Right atrium auricular region (tissue), 2 donors: Measurements from ENCODE around the gene FAM186B. TPM values are rescaled to one million over a fixed set of nuclear protein-coding genes. Genes with fewer than 3 reads are reported as not detected.

Source experiments
- DNase-seq: peaks from one replicate; pipeline ENCODE4 v3.0.0-alpha.2; 2019; ENCODE audit warnings: low spot score
- H3K27ac ChIP-seq, 2 donors: fragments of 200-600 bp; sonication (generic); 1 replicate in 1 of 2; 2 replicates in 1 of 2; pipeline ENCODE4 v1.5.1; 2016 to 2019
- H3K27me3 ChIP-seq, 2 donors: fragments of 200-600 bp; sonication (generic); one replicate each; pipeline versions ENCODE4 v1.5.1 to v1.6.0; 2017 to 2019
- H3K36me3 ChIP-seq: fragments of 200-600 bp; sonication (generic); one replicate; pipeline ENCODE4 v1.5.1; 2016
- H3K4me1 ChIP-seq, 2 donors: fragments of 200-600 bp; sonication (generic); one replicate each; pipeline versions ENCODE4 v1.5.1 to v1.6.0; 2017 to 2019
- H3K4me3 ChIP-seq, 2 donors: fragments of 200-600 bp; sonication (generic); 1 replicate in 1 of 2; 2 replicates in 1 of 2; pipeline ENCODE4 v1.5.1; 2017 to 2019; ENCODE audit warnings: mild to moderate bottlenecking in 1 of 2, moderate library complexity in 1 of 2
- H3K9me3 ChIP-seq, 2 donors: fragments of 200-600 bp; sonication (generic); one replicate each; pipeline ENCODE4 v1.5.1; 2019
- CTCF ChIP-seq, 2 donors: fragments of 200-600 bp; sonication (generic); IDR thresholded peaks; one replicate each; pipeline ENCODE4 v1.5.1; 2019; ENCODE audit warnings: antibody characterized with exemption in 2 of 2
- total RNA-seq, 2 donors: library from RNA; depleted of rRNA; stranded (reverse); fragments of >200 nt; gene quantifications; one replicate each; pipeline ENCODE4 v1.1.0, GENCODE V29; 2016

FAM186B gene
- total RNA-seq, 2 donors from 2014 or later = 0.28 TPM; not detected in 1

GRCh38 chr12:49599961-49600360 lies 5.5 kb downstream of the FAM186B start:
- Histone ChIP-seq H3K4me1 (no peaks in the 10 kb centered on the region), H3K27me3 (no peaks in the 10 kb centered on the region), H3K27ac (no peak overlapping the region), H3K9me3 (no peaks in the 10 kb centered on the region), H3K36me3 (no peaks in the 10 kb centered on the region), H3K4me3 (no peak overlapping the region)
- TF ChIP-seq CTCF (IDR thresholded peaks at IDR 0.05) = no peak
- DNase-seq = no peak

- no peak overlapping the region for H3K27ac ChIP-seq
- H3K4me3 ChIP-seq = no peak overlapping the region
- no peak for DNase-seq
- H3K27me3 ChIP-seq = no peaks in the 10 kb centered on the region
- no peaks in the 10 kb centered on the region for H3K4me1 ChIP-seq
- H3K9me3 ChIP-seq = no peaks in the 10 kb centered on the region
- H3K36me3 ChIP-seq = no peaks in the 10 kb centered on the region
- no peak for TF ChIP-seq CTCF (IDR thresholded peaks at IDR 0.05)
These were observed 6.9 kb downstream of the FAM186B start for GRCh38 chr12:49598527-49598926.

- H3K9me3 ChIP-seq = no peaks in the 10 kb centered on the region
- no peak overlapping the region for H3K27ac ChIP-seq
- peaks cover 7% of the 10 kb centered on the region for H3K36me3 ChIP-seq
- peaks cover 0 to 13% of the 10 kb centered on the region in 2 donors for H3K4me1 ChIP-seq
- no peaks in the 10 kb centered on the region for H3K27me3 ChIP-seq
- no peak overlapping the region for H3K4me3 ChIP-seq
- DNase-seq = no peak
- TF ChIP-seq CTCF (IDR thresholded peaks at IDR 0.05) = no peak
These were observed 16.5 kb downstream of the FAM186B start for GRCh38 chr12:49588721-49589516.

GRCh38 chr12:49588281-49588680 lies 17.2 kb downstream of the FAM186B start:
- Histone ChIP-seq H3K4me3 (no peak overlapping the region), H3K27ac (no peak overlapping the region), H3K4me1 (peaks cover 0 to 19% of the 10 kb centered on the region in 2 donors), H3K27me3 (no peaks in the 10 kb centered on the region), H3K36me3 (peaks cover 7% of the 10 kb centered on the region), H3K9me3 (no peaks in the 10 kb centered on the region)
- TF ChIP-seq CTCF (IDR thresholded peaks at IDR 0.05) = no peak
- DNase-seq = no peak

GRCh38 chr12:49587174-49587908 lies 18.1 kb downstream of the FAM186B start:
- no peak for DNase-seq
- Histone ChIP-seq H3K27ac (no peak overlapping the region), H3K27me3 (no peaks in the 10 kb centered on the region), H3K36me3 (peaks cover 7% of the 10 kb centered on the region), H3K9me3 (no peaks in the 10 kb centered on the region), H3K4me3 (no peak overlapping the region), H3K4me1 (peaks cover 0 to 29% of the 10 kb centered on the region in 2 donors)
- no peak for TF ChIP-seq CTCF (IDR thresholded peaks at IDR 0.05)
